ENCODE data around the gene KCNC3.

Gene KCNC3

DNA sequence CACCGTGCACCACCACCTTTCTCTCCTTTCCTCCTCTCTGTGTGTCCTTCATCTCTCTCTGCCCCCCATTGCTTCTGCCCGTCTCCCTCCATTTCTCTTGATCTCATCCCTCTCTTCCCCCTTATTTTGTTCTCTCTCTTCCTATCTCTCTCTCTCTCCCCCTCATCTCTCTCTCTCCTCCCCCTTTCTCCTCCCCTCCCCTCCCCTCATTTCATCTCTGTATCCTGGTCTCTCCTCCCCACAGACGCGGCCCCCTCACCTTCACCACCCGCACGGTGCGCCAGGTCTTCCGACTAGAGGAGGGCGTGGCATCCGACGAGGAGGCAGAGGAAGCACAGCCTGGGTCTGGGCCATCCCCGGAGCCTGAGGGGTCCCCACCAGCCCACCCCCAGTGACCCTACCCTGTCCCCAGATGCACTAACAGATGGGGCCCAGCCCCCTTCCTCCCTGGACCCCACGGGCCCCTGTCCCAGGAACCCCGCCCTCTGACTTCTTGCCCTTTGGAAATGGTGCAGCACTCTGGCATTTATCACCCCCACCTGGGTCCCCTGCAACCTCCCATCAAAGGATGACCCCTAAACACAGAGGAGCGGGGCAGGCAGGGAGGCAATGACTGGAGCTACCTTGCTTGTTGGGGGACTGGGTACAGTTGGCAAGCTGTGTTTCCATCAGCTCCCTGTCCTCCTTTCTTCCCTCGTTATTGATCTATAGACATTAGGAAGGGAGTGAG, 19.6 kb downstream of the KCNC3 start:
- DNase-seq = no peak

DNA sequence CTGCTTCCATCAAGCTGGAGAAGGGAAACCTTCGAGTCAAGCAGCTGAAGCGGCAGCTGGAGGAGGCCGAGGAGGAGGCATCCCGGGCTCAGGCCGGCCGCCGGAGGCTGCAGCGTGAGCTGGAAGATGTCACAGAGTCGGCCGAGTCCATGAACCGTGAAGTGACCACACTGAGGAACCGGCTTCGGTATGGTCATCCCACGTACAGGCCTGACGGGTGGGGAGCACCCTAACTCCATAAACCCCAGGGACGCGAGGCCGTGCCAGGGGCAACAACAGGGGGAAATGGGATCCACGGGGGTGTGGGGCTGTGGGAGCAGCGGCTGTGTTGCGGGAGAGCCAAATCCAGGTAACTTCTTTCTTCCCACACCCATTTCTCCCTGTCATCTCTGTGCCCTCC, 20.2 kb downstream of the KCNC3 start:
- no peak for DNase-seq

DNA sequence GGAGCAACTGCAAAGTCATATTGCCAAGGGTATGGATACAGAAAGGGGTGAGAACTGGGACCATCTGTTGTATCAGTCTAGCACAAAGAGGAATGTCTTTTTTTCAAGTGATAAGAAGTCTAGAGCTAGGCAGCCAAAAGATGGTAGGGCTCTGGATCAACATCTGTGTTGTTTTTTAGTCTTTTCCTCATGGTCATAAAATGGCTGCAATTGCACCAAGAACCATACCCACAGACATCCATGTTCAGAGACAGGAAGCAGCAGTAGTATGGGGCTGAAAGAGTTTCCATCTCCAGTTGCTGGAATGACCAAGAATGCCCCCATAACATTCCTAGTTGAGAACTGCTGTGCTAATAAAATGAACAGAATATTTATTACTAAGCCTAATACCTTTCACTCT, 25.6 kb downstream of the KCNC3 start:
- no peak for DNase-seq

DNA sequence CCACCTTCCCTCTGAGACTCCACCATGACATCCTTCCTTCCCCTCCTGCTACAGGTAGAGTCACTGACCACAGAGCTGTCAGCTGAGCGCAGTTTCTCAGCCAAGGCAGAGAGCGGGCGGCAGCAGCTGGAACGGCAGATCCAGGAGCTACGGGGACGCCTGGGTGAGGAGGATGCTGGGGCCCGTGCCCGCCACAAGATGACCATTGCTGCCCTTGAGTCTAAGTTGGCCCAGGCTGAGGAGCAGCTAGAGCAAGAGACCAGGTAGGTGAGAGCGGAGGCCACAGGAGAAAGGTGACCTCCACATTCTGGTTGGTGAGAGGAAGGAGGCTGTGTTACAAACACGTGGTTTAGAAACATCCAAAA, 27.6 kb downstream of the KCNC3 start:
- no peak for DNase-seq

- DNase-seq = no peak
Measured at GRCh38 chr19:50300814-50301606, 28.2 kb downstream of the KCNC3 start.

GRCh38 chr19:50300051-50300450, 29.1 kb downstream of the KCNC3 start:
- no peak for DNase-seq

GRCh38 chr19:50293263-50294004, 35.7 kb downstream of the KCNC3 start:
- no peak for DNase-seq

GRCh38 chr19:50292216-50292827, 36.9 kb downstream of the KCNC3 start:
- DNase-seq = no peak

DNA sequence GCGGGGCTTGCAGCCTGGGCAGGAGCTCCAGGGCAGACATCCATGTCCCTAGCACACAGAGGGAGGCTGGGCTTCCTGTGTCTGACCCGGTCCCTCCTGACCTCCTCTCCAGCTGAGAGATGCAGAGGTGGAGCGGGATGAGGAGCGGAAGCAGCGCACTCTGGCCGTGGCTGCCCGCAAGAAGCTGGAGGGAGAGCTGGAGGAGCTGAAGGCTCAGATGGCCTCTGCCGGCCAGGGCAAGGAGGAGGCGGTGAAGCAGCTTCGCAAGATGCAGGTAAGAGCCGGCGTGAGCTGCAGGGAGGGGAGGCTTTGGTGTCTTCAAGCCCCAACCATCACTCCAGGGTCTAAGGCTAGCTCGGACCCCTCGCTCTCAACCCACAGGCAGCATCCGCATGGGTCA, 38.4 kb downstream of the KCNC3 start:
- DNase-seq = no peak

- DNase-seq = no peak
Measured at GRCh38 chr19:50290011-50290410, 39.2 kb downstream of the KCNC3 start.

DNA sequence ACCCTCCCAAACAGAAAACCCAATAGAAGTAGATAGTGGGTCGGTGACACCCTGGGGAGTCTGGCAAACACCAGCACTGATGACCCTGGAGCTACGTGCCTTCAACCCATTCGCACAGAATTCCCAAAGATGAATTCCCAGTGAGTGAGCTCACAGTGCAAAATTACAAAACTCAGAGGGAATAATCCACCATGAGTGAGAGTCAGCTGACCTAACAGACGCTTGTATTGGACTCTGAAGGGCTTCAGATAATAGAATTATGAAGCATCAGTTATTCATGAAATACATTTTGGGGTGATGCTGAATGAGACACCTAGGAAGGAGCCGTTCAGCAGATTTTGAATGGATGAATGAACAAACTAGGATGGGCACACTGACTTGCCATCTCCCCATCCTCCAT, 40.2 kb downstream of the KCNC3 start:
- DNase-seq = no peak

DNA sequence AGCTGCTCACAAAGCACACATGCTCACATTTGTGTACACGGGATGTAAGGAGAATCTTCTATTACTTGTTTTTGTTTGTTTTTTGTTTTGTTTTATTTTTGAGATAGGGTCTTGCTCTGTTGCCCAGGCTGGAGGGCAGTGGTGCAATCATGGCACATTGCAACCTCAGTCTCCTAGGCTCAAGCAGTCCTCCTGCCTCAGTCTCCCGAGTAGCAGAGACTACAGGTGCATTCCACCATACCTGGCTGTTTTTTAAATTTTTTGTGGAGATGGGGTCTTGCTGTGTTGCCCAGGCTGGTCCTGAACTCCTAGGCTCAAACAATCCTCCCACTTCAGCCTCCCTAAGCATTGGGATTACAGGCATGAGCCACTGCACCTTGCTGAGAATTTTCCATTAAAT, 41.8 kb downstream of the KCNC3 start:
- no peak for DNase-seq

DNA sequence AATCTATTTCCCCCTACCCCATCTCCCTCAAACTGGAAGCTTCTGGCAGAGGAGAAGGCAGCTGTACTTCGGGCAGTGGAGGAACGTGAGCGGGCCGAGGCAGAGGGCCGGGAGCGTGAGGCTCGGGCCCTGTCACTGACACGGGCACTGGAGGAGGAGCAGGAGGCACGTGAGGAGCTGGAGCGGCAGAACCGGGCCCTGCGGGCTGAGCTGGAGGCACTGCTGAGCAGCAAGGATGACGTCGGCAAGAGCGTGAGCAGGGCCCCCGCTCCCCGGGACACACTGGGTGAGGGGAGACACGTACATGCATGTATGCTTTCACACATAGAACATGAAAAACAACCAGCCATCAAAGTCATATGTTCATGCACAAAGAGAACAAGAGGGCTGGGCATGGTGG, 42.7 kb downstream of the KCNC3 start:
- no peak for DNase-seq

- no peak for DNase-seq
Measured at GRCh38 chr19:50285833-50286232, 43.3 kb downstream of the KCNC3 start.

DNA sequence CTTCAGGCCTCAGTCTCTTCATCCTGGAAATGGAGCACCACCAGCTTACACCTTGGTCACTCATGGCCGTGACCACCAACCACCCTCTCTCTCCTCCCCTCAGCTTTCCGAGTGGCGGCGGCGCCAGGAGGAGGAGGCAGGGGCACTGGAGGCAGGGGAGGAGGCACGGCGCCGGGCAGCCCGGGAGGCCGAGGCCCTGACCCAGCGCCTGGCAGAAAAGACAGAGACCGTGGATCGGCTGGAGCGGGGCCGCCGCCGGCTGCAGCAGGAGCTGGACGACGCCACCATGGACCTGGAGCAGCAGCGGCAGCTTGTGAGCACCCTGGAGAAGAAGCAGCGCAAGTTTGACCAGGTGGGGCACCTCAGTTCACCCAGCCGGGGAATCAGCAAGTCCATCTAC, 47.7 kb downstream of the KCNC3 start:
- DNase-seq = no peak

GRCh38 chr19:50280983-50281382, 48.2 kb downstream of the KCNC3 start:
- DNase-seq = no peak

DNA sequence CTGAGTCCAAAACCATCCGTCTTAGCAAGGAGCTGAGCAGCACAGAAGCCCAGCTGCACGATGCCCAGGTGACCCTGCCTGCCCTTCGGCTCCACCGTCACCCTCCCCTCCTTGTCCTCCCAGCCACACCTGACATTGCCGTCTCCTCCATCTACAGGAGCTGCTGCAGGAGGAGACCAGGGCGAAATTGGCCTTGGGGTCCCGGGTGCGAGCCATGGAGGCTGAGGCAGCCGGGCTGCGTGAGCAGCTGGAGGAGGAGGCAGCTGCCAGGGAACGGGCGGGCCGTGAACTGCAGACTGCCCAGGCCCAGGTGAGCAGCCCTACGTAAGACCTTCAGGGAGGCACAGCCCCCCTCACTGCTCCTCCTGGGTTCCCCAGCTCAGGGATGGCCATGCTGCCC, 49.1 kb downstream of the KCNC3 start:
- DNase-seq = no peak

- DNase-seq = no peak
Measured at GRCh38 chr19:50277966-50278580, 51.1 kb downstream of the KCNC3 start.

- DNase-seq = no peak
Measured at GRCh38 chr19:50276370-50277063, 52.7 kb downstream of the KCNC3 start.

DNA sequence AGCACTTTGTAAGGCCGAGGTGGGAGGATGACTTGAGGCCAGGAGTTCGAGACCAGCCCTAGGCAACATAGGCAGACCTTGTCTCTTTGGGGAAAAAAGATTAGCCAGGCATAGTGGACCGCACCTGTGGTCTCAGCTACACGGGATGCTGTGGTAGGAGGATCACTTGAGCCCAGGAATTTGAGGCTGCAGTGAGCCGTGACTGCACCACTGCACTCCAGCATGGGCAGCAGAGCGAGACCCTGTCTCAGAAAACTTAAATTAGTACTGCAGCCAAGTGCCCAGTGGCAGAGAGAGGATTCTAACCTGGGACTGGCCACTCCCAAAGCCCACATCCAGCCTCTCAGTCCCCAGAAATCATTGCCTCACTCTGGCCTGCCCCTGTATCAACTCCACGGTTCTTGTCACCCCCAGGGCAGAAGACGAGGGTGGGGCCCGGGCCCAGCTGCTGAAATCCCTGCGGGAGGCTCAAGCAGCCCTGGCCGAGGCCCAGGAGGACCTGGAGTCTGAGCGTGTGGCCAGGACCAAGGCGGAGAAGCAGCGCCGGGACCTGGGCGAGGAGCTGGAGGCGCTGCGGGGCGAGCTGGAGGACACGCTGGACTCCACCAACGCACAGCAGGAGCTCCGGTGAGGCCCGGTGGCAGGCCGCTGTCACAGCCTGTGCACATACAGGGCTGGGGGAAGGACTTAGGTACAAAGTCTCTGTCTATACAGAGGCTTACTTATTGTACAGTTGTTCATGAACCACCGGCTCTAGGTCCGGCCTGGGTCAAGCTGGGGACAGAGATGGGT, 53.4 kb downstream of the KCNC3 start:
- no peak for DNase-seq

GRCh38 chr19:50273821-50274220, 55.4 kb downstream of the KCNC3 start:
- DNase-seq = no peak

Data from activated gamma-delta T cell treated with Interleukin-2 at 50 U/mL for 16 hours (primary cell).